SK-N-MC (cell line): Measurements from ENCODE around the gene ASXL2.

Experiments used
- EZH2 ChIP-seq: fragments of 200-600 bp; sonication (generic); IDR thresholded peaks from one replicate; pipeline ENCODE4 v1.6.1; 2017; ENCODE audit warnings: antibody characterized with exemption
- POLR2AphosphoS5 ChIP-seq: IDR thresholded peaks from 2 replicates; pipeline ENCODE4 v1.6.1; 2012; ENCODE audit warnings: mild to moderate bottlenecking, low read depth, low read length, borderline replicate concordance

DNA sequence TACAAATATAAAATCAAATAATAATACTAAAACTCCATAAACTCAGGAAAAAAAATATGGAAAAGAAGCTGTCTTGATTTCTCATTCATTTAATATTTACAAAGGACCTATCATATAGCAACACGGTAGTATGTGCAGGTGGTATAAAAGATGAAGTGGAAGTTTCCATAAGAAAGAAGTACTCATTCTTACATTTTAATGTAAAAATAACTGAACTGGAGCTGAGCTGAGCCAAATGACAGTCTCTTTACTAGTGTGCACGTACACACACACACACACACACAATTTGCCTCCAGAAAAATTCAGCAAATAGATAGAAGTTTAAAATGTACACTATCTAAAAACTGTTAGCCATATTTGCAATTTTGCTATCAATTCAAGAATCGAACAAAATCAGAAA is 54.1 kb downstream of the ASXL2 start:
- no peak for TF ChIP-seq EZH2
- no peak for TF ChIP-seq POLR2AphosphoS5
